Activated CD8-positive, alpha-beta memory T cell treated with anti-CD3 and anti-CD28 coated beads for 36 hours (primary cell): Measurements from ENCODE around the gene DDX21. TPM values are rescaled to one million over a fixed set of nuclear protein-coding genes. Genes with fewer than 3 reads are reported as not detected.

Experiments
- CTCF ChIA-PET: fragments of 350-600 bp; sonication (Branson Sonifier 250); formaldehyde crosslinking; loops from one replicate; lab custom pipeline; 2021; ENCODE audit warnings: antibody characterized with exemption; lab: Charles Lee
- POLR2A ChIA-PET: fragments of 350-600 bp; sonication (Branson Sonifier 250); formaldehyde crosslinking; loops from one replicate; lab custom pipeline; 2021; ENCODE audit warnings: antibody characterized with exemption; lab: Charles Lee
- total RNA-seq, 2 experiments: library from RNA; stranded (reverse); gene quantifications; one replicate each; pipeline ENCODE4 v1.2.3, GENCODE V29; 2021

DDX21 gene
- total RNA-seq, 2 experiments from 2014 or later, result 287 to 290 TPM

GRCh38 chr10:69022611-69023010, 66.6 kb downstream of the DDX21 start:
- ChIA-PET POLR2A (no interaction called here), CTCF (no interaction called here)

- POLR2A ChIA-PET, result interaction anchor here (0.5 kb wide), 1 partner anchor 19 kb away, joined by 5 read pairs; no protein-coding TSS in a partner anchor
- CTCF ChIA-PET, result interaction anchor here (1.2 kb wide), 1 partner anchor 19 kb away, joined by 3 read pairs; no protein-coding TSS in a partner anchor
Observed at GRCh38 chr10:69025370-69025896, 69.5 kb downstream of the DDX21 start.

- CTCF ChIA-PET, result no interaction called here
- POLR2A ChIA-PET, result no interaction called here
Observed at GRCh38 chr10:69033256-69033655, 77.3 kb downstream of the DDX21 start.

Other genes with a start within 250 kb of the DDX21 start
- 100 to 1,000 TPM; 127 to 133 TPM for gene CCAR1, start 234.9 kb upstream of the DDX21 start, total RNA-seq
- gene STOX1, start 128.6 kb upstream of the DDX21 start, total RNA-seq, result under 1 TPM; 0.34 to 0.40 TPM
- gene DDX50, start 54.9 kb upstream of the DDX21 start, total RNA-seq, result 10 to 100 TPM; 55.5 to 60.1 TPM
- 10 to 100 TPM; 21.4 TPM for gene KIFBP, start 32.6 kb downstream of the DDX21 start, total RNA-seq
- gene SRGN, start 131.9 kb downstream of the DDX21 start, total RNA-seq, result 100 to 1,000 TPM; 661 to 673 TPM
- gene VPS26A, start 168.0 kb downstream of the DDX21 start, total RNA-seq, result 10 to 100 TPM; 41.5 to 47.4 TPM
- 10 to 100 TPM; 53.6 TPM for gene SUPV3L1, start 224.1 kb downstream of the DDX21 start, total RNA-seq